Kidney capillary endothelial cell (primary cell): ENCODE results near the gene SFTA2.
"Not testable (repeated sequence)": the region's sequence is repeated elsewhere in the genome, so short reads cannot be mapped to it uniquely, and the experiment has no call there.

Source experiments
- DNase-seq: peaks from one replicate; pipeline ENCODE4 v3.0.0-alpha.2; 2018; ENCODE audit warnings: low spot score

Gene SFTA2

GRCh38 chr6:30942338-30943060, 10.5 kb upstream of the SFTA2 start:
- DNase-seq, result peak; percentile 65

- DNase-seq, result no peak
Observed at GRCh38 chr6:30940361-30940986, 8.5 kb upstream of the SFTA2 start, which contains the start of gene MUCL3. Gene MUCL3 (plus strand): TSS chr6:30940973. CDS start chr6:30941000, 27 bp downstream.

- DNase-seq, result no peak
Observed at GRCh38 chr6:30939473-30939872, 7.5 kb upstream of the SFTA2 start.

GRCh38 chr6:30938730-30939129, 6.8 kb upstream of the SFTA2 start:
- no peak for DNase-seq

GRCh38 chr6:30937265-30937664, 5.3 kb upstream of the SFTA2 start:
- no peak for DNase-seq

GRCh38 chr6:30935018-30935417, 3.0 kb upstream of the SFTA2 start:
- DNase-seq, result no peak

- no peak for DNase-seq
Observed at GRCh38 chr6:30932665-30933365, 845 bp upstream of the SFTA2 start.

- no peak for DNase-seq
Observed at GRCh38 chr6:30931272-30931671, 698 bp downstream of the SFTA2 start.

- DNase-seq, result no peak
Observed at GRCh38 chr6:30930506-30930905, 1.5 kb downstream of the SFTA2 start.

GRCh38 chr6:30928677-30929076, 3.3 kb downstream of the SFTA2 start:
- DNase-seq, result no peak

GRCh38 chr6:30927080-30927479, 4.9 kb downstream of the SFTA2 start:
- DNase-seq, result not testable (repeated sequence)

GRCh38 chr6:30926644-30927043, 5.3 kb downstream of the SFTA2 start:
- DNase-seq, result no peak

- not testable (repeated sequence) for DNase-seq
Observed at GRCh38 chr6:30924040-30924627, 7.8 kb downstream of the SFTA2 start.

- no peak for DNase-seq
Observed at GRCh38 chr6:30922447-30922852, 9.5 kb downstream of the SFTA2 start.

GRCh38 chr6:30918670-30919069, 13.3 kb downstream of the SFTA2 start:
- no peak for DNase-seq

- no peak for DNase-seq
Observed at GRCh38 chr6:30917487-30917886, 14.5 kb downstream of the SFTA2 start.

- DNase-seq, result no peak
Observed at GRCh38 chr6:30917041-30917440, 14.9 kb downstream of the SFTA2 start.

- peak; percentile 52 for DNase-seq
Observed at GRCh38 chr6:30915591-30915946, 16.4 kb downstream of the SFTA2 start.

- no peak for DNase-seq
Observed at GRCh38 chr6:30914854-30915590, 16.9 kb downstream of the SFTA2 start.

GRCh38 chr6:30914076-30914853, 17.7 kb downstream of the SFTA2 start, which contains the start of gene VARS2:
Gene VARS2 (plus strand): TSS chr6:30914238. CDS start chr6:30914837, 599 bp downstream.
- peak; percentile 90 for DNase-seq

GRCh38 chr6:30913721-30914075, 18.3 kb downstream of the SFTA2 start:
- DNase-seq, result no peak
